Fibroblast of mammary gland (primary cell): ENCODE measurements around the gene MED14.
A peak's percentile ranks its signal among the peaks of the same experiment; 100 is the strongest.

ENCODE experiments used
- DNase-seq: peaks from one replicate; pipeline ENCODE4 v3.0.0-alpha.2; 2010; ENCODE audit warnings: low read depth
- H3K4me3 ChIP-seq: 2 replicates; pipeline ENCODE4 v1.5.1; 2011; ENCODE audit warnings: low read depth, mild to moderate bottlenecking, low read length, moderate library complexity; ENCODE audit not compliant: control insufficient read depth
- TF ChIP-seq, protein P1 (sequence below): conservative IDR thresholded peaks from 2 replicates; pipeline ENCODE4 v1.5.1; 2011; ENCODE audit warnings: low read depth, low read length, inconsistent platforms; ENCODE audit not compliant: control insufficient read depth, insufficient read depth

MED14 gene

DNA sequence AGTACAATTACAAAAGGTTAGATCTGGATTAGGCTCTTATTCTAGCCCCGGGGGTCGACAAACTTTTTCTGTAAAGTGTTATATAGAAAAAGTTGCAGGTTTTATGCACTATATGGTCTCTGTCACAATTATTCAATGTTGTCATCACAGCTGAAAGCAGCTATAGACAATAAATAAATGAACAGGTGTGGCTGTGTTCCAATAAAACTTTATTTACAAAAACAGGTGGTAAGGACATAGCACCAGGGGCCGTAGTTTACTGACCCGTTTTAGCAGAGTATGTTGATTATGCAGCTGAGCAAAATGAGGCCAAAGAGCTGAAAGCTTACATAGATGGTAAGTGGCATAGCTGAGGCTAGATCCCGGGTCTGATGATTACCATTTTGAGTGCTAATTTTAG is 75.0 kb downstream of the MED14 start:
- H3K4me3 ChIP-seq = no peak overlapping the region

DNA sequence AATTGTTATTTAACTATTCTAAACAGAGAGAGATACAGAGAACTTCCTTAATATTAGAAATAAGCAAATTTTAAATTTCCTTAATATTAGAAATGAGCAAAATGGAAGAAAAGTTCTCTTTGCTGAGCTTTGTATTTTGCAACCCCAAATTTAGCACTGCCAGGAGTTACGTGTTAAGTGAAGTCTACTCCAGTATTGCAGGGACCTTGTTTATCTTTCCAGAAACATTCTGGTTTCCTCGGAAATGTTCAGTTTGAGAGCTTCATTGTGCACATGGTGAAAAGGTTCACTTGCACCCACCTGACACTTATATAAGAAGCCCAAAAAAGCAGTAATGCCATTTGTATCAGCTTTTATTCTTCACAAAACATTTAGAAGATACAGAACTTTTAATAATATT is 81.8 kb downstream of the MED14 start:
- DNase-seq = no peak
- TF ChIP-seq, protein P1, sequence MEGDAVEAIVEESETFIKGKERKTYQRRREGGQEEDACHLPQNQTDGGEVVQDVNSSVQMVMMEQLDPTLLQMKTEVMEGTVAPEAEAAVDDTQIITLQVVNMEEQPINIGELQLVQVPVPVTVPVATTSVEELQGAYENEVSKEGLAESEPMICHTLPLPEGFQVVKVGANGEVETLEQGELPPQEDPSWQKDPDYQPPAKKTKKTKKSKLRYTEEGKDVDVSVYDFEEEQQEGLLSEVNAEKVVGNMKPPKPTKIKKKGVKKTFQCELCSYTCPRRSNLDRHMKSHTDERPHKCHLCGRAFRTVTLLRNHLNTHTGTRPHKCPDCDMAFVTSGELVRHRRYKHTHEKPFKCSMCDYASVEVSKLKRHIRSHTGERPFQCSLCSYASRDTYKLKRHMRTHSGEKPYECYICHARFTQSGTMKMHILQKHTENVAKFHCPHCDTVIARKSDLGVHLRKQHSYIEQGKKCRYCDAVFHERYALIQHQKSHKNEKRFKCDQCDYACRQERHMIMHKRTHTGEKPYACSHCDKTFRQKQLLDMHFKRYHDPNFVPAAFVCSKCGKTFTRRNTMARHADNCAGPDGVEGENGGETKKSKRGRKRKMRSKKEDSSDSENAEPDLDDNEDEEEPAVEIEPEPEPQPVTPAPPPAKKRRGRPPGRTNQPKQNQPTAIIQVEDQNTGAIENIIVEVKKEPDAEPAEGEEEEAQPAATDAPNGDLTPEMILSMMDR = no peak
- H3K4me3 ChIP-seq = no peak overlapping the region

More for the DNA sequence above, 75.0 kb downstream of the MED14 start:
- DNase-seq = no peak
- TF ChIP-seq, protein P1 = no peak

DNA sequence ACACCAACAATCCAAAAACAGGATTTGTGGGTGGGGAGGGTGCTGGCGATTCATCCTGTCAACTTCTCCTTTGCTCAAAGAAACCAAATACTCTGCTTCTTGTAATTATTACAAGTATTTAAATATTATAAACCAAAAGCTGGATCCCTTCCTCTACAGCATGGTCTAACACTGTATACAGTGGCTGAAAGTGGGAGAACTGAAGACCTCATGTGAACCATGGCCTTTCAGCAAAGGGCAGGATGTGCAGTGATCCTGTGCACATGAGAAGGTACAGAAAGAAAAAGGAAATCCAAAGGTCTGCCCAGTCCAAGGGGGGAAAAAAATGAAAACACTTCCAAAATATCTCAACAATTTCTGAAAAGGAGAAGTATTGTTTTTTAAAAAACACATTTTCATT is 82.7 kb downstream of the MED14 start:
- no peak overlapping the region for H3K4me3 ChIP-seq
- TF ChIP-seq, protein P1 = no peak
- no peak for DNase-seq

DNA sequence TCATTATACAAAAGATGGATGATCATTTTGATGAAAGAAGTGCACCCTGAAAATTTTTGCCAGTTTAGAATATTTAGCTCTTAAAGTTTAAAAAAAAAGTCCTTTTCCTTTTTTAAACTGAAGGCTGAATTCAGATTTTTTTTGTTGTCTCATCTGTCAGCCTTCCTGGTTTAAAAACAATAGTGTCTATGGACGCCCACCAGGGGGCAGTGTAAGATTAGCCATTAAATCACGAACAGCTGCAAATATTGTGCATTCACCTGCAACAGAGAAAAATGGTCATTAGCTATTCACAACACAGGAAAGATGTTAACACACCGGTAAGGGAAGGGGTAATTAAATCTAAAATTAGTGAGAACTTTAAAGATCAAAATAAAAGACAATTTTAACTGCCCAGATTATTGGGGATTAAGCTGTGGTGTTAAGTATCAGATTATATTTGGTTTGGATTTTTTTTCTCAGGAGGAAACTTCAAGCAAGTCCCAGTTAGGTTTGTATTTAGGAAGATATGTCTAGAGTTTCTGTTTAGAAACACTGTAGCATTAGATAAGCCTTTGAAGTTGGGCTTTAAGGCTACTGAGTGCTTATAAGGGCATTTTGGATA is 83.6 kb downstream of the MED14 start:
- H3K4me3 ChIP-seq = no peak overlapping the region
- TF ChIP-seq, protein P1 = peak; percentile 69
- DNase-seq = peak; percentile 73

DNA sequence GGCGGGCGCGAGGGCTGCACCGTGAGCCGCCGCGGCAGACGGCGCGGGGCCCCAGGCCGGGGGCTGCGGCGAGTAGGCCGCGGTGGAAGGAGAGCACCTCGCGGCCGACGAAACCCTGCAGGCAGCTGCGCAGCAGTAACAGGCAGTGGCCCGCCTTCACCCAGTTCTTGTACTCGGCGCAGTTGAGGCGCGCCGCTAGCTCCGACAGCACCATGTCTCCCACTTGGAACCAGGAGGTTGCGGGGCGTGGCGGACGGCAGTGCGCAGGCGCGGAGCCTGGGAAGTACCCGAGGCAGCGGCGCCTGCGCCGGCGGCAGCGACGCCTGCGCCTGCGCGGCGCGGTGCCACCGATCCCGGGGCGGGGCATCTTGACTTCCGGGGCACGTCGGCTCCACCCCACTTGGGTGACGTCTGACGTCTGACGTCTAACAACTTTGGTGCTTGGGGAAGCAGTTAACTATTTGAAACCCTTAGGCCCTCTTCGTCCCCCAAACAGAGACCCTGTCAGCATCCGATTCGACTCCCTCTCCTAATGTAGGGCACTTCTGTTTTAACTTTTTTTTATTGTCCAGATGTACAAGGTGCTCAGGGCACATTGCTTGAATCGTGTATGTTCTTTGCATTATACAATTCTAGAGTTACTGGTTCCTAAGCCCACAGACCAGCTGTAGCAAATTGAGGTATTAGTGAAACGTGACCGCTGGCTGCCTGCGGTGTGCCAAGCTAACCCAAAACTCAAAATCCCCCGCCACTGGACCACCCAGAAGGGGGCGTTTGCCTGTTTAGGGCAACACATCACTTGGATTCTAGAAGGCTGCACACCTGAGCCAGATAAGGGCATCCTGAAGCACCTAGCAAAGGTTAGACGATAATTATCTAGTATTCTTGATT is 87.8 kb downstream of the MED14 start, which contains the start of gene CXorf38:
CXorf38 (minus strand) TSS at position 255 of the 891 bp plus-strand sequence; CDS start at position 214, 41 bp downstream.
- peak; percentile 88 for DNase-seq
- TF ChIP-seq, protein P1 = no peak
- H3K4me3 ChIP-seq = peak within 1 kb of the TSS; percentile 76

DNA sequence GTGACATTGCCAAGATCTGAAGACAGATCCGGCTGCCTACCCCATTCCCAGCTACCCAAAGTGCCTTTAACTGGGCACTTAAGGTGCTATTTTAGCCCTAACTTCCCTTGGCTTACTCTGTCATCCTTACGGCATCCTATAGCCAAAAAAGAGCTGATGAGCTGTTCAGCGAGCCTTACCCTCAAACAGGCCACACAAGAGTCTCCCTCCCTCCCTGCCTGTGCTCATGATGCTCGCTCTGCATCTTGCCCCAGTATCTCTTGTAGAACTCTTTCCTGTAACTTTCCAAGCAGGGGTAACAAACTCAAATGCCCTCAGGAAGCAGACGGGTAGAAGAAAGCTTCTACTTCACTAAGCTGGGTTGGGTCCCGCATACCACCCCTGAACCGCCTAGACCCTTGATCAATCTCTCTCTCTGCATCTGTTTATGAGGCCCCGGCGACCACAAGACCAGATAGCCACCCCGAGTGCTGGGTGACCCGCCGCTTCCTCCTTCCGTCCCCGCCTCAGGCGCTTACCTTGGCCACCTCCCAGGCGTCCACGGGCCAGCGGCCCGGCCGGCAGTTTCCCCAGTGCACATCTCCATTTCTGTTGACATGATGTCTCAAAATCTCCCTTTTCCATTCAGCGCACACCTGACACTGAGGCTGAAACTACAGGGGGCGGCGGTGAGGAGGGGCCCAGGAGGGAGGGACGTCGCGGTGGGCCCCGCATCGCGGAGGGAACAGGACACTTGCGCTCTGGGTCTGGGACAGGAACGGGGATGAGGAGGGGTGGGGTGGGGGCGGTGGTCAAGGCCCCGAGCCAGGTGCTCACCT is 88.6 kb downstream of the MED14 start:
- peak overlapping the region; percentile 76 for H3K4me3 ChIP-seq
- DNase-seq = peak; percentile 43
- TF ChIP-seq, protein P1 = no peak
